Liver (tissue), 9 donors: ENCODE measurements around the gene OR8B12. TPM values are rescaled to one million over a fixed set of nuclear protein-coding genes. Genes with fewer than 3 reads are reported as not detected.

Experiments used
- DNase-seq: peaks from one replicate; pipeline ENCODE4 v3.0.0-alpha.2; 2017; ENCODE audit warnings: low spot score
- H3K27ac ChIP-seq, 2 donors: one replicate each; pipeline ENCODE4 v1.7.0; 2013; ENCODE audit warnings: inconsistent platforms in 2 of 2, low read length in 2 of 2, control low read depth in 1 of 2, low read depth in 1 of 2, mild to moderate bottlenecking in 1 of 2
- H3K27me3 ChIP-seq, 4 donors: one replicate each; pipeline versions ENCODE4 v1.6.1 to v1.7.0; 2013; ENCODE audit warnings: low read length in 3 of 4, inconsistent platforms in 1 of 4, mild to moderate bottlenecking in 1 of 4, moderate library complexity in 1 of 4; ENCODE audit not compliant: control insufficient read depth in 4 of 4, insufficient read depth in 4 of 4
- H3K36me3 ChIP-seq, 4 donors: one replicate each; pipeline versions ENCODE4 v1.6.1 to v1.7.0; 2013; ENCODE audit warnings: low read length in 3 of 4, mild to moderate bottlenecking in 3 of 4, low read depth in 1 of 4, moderate library complexity in 1 of 4; ENCODE audit not compliant: control insufficient read depth in 4 of 4, insufficient read depth in 3 of 4
- H3K4me1 ChIP-seq, 4 donors: one replicate each; pipeline versions ENCODE4 v1.6.1 to v1.7.0; 2013; ENCODE audit warnings: low read length in 3 of 4, mild to moderate bottlenecking in 3 of 4, moderate library complexity in 1 of 4; ENCODE audit not compliant: control insufficient read depth in 4 of 4, insufficient read depth in 4 of 4
- H3K4me3 ChIP-seq, 3 donors: one replicate each; pipeline versions ENCODE4 v1.6.1 to v1.7.0; 2013; ENCODE audit warnings: low read length in 3 of 3, control low read depth in 1 of 3, low read depth in 1 of 3, mild to moderate bottlenecking in 1 of 3
- H3K9ac ChIP-seq, 2 donors: one replicate each; pipeline ENCODE4 v1.7.0; 2013; ENCODE audit warnings: low read length in 2 of 2, mild to moderate bottlenecking in 2 of 2, moderate library complexity in 2 of 2, control low read depth in 1 of 2, low read depth in 1 of 2
- H3K9me3 ChIP-seq, 4 donors: one replicate each; pipeline versions ENCODE4 v1.6.1 to v1.7.0; 2013; ENCODE audit warnings: low read length in 3 of 4; ENCODE audit not compliant: control insufficient read depth in 4 of 4
- ATF3 ChIP-seq: IDR thresholded peaks from 2 replicates; pipeline ENCODE4 v1.6.1; 2016; ENCODE audit warnings: antibody characterized with exemption
- CTCF ChIP-seq: fragments of 150-350 bp; IDR thresholded peaks from 2 replicates; pipeline ENCODE4 v1.5.1; 2017; ENCODE audit warnings: improper control_type of control experiment, low read depth, low read length; ENCODE audit not compliant: missing input control
- EGR1 ChIP-seq, 2 donors: IDR thresholded peaks; 2 replicates each; pipeline ENCODE4 v1.6.1; 2016 to 2018; ENCODE audit warnings: antibody characterized with exemption in 2 of 2, low read depth in 2 of 2
- FOXA1 ChIP-seq: IDR thresholded peaks from 2 replicates; pipeline ENCODE4 v1.6.1; 2016; ENCODE audit warnings: antibody characterized with exemption
- FOXA2 ChIP-seq: IDR thresholded peaks from 2 replicates; pipeline ENCODE4 v1.6.1; 2016; ENCODE audit warnings: antibody characterized with exemption
- GABPA ChIP-seq, 2 donors: IDR thresholded peaks in 1 of 2; conservative IDR thresholded peaks in 1 of 2; 2 replicates each; pipeline ENCODE4 v1.6.1; 2016; ENCODE audit warnings: antibody characterized with exemption in 2 of 2, mild to moderate bottlenecking in 1 of 2, moderate library complexity in 1 of 2
- HNF4A ChIP-seq, 2 donors: conservative IDR thresholded peaks; 2 replicates each; pipeline ENCODE4 v1.6.1; 2016; ENCODE audit warnings: antibody characterized with exemption in 2 of 2, mild to moderate bottlenecking in 2 of 2
- HNF4G ChIP-seq: IDR thresholded peaks from 2 replicates; pipeline ENCODE4 v1.6.1; 2016; ENCODE audit warnings: antibody characterized with exemption
- JUND ChIP-seq, 2 donors: IDR thresholded peaks; 2 replicates each; pipeline ENCODE4 v1.6.1; 2016; ENCODE audit warnings: antibody characterized with exemption in 2 of 2
- MAX ChIP-seq: IDR thresholded peaks from 2 replicates; pipeline ENCODE4 v1.6.1; 2016; ENCODE audit warnings: antibody characterized with exemption
- NR2F2 ChIP-seq: IDR thresholded peaks from 2 replicates; pipeline ENCODE4 v1.6.1; 2016; ENCODE audit warnings: antibody characterized with exemption
- RAD21 ChIP-seq, 2 donors: IDR thresholded peaks; 2 replicates each; pipeline ENCODE4 v1.6.1; 2016; ENCODE audit warnings: antibody characterized with exemption in 2 of 2, mild to moderate bottlenecking in 2 of 2
- REST ChIP-seq: IDR thresholded peaks from 2 replicates; pipeline ENCODE4 v1.6.1; 2016; ENCODE audit warnings: antibody characterized with exemption, mild to moderate bottlenecking
- RXRA ChIP-seq, 2 donors: IDR thresholded peaks; 2 replicates each; pipeline ENCODE4 v1.6.1; 2017 to 2018; ENCODE audit warnings: antibody characterized with exemption in 2 of 2, mild to moderate bottlenecking in 1 of 2
- SP1 ChIP-seq: IDR thresholded peaks from 2 replicates; pipeline ENCODE4 v1.6.1; 2018; ENCODE audit warnings: antibody characterized with exemption, mild to moderate bottlenecking
- TAF1 ChIP-seq: conservative IDR thresholded peaks from 2 replicates; pipeline ENCODE4 v1.6.1; 2016; ENCODE audit warnings: antibody characterized with exemption, mild to moderate bottlenecking
- YY1 ChIP-seq: IDR thresholded peaks from 2 replicates; pipeline ENCODE4 v1.6.1; 2016; ENCODE audit warnings: antibody characterized with exemption, mild to moderate bottlenecking
- ZBTB33 ChIP-seq: IDR thresholded peaks from 2 replicates; pipeline ENCODE4 v1.6.1; 2016; ENCODE audit warnings: antibody characterized with exemption
- WGBS: extraction: QIAGEN DNeasy Blood & Tissue Kit; methylation state at CpG from one replicate; pipeline ENCODE4 v1.1.7; 2013; 5-methylcytosine and 5-hydroxymethylcytosine counted together
- polyA plus RNA-seq, 2 donors: library from polyadenylated mRNA; stranded (reverse) in 1 of 2; unstranded in 1 of 2; fragments of 200-250 nt in 1 of 2; fragments of >200 nt in 1 of 2; fragmentation: Nextera tagmentation in 1 of 2; extraction: Ambion mirVana in 1 of 2; gene quantifications; one replicate each; pipeline versions ENCODE4 v1.2.1 to v1.2.3, GENCODE V29; 2013 to 2015
- total RNA-seq, 2 donors: library from RNA; depleted of rRNA; stranded (reverse); fragments of >200 nt; gene quantifications; one replicate each; pipeline ENCODE4 v1.2.3, GENCODE V29; 2014
- donor health status: healthy.
- donor health status: healthy.
- donor health status: healthy.
- donor health status: healthy.
- donor health status: healthy.

OR8B12 gene
- total and polyA plus RNA-seq, 4 donors: not detected

GRCh38 chr11:124534051-124534450, 9.4 kb downstream of the OR8B12 start:
- Histone ChIP-seq H3K9ac (no peak overlapping the region), H3K9me3 (no peaks in the 10 kb centered on the region), H3K27me3 (peaks cover 0 to 4% (median 0%) of the 10 kb centered on the region in 4 donors), H3K4me3 (no peak overlapping the region), H3K4me1 (peaks cover 0 to 4% (median 0%) of the 10 kb centered on the region in 4 donors), H3K27ac (no peak overlapping the region), H3K36me3 (no peaks in the 10 kb centered on the region)
- WGBS: 90% methylated on average over 2 of the region's 2 CpGs
- DNase-seq: no peak
- no peak for TF ChIP-seq FOXA2
- no peak for TF ChIP-seq MAX
- no peak for TF ChIP-seq HNF4G
- no peak for TF ChIP-seq REST
- TF ChIP-seq JUND (IDR thresholded peaks at IDR 0.05): no peak
- no peak for TF ChIP-seq CTCF
- TF ChIP-seq SP1: no peak
- TF ChIP-seq RAD21 (IDR thresholded peaks at IDR 0.05): no peak
- no peak for TF ChIP-seq ATF3
- TF ChIP-seq EGR1 (IDR thresholded peaks at IDR 0.05; ENCODE audit: low read depth in 2 of 2): no peak
- no peak for TF ChIP-seq ZBTB33
- no peak for TF ChIP-seq TAF1
- no peak for TF ChIP-seq GABPA (IDR thresholded peaks at IDR 0.05 in 1 of 2, conservative IDR thresholded peaks at IDR 0.05 in 1 of 2)
- no peak for TF ChIP-seq FOXA1

- no peak for DNase-seq
- WGBS: 68% methylated on average over 2 of the region's 2 CpGs
- TF ChIP-seq RAD21 (IDR thresholded peaks at IDR 0.05) (no peak), HNF4G (no peak), FOXA2 (no peak), ATF3 (no peak), ZBTB33 (no peak), GABPA (IDR thresholded peaks at IDR 0.05 in 1 of 2, conservative IDR thresholded peaks at IDR 0.05 in 1 of 2) (no peak), FOXA1 (no peak), CTCF (no peak), YY1 (no peak), JUND (IDR thresholded peaks at IDR 0.05) (no peak), SP1 (no peak), TAF1 (no peak), NR2F2 (no peak), HNF4A (conservative IDR thresholded peaks at IDR 0.05) (no peak), RXRA (IDR thresholded peaks at IDR 0.05) (no peak), MAX (no peak)
Measured at GRCh38 chr11:124533626-124534025, 9.8 kb downstream of the OR8B12 start.

More at GRCh38 chr11:124533626-124534025, 9.8 kb downstream of the OR8B12 start:
- no peak overlapping the region for H3K9ac ChIP-seq
- H3K9me3 ChIP-seq: no peaks in the 10 kb centered on the region
- H3K36me3 ChIP-seq: no peaks in the 10 kb centered on the region
- H3K4me1 ChIP-seq: peaks cover 0 to 4% (median 0%) of the 10 kb centered on the region in 4 donors
- no peak overlapping the region for H3K4me3 ChIP-seq
- peaks cover 0 to 4% (median 0%) of the 10 kb centered on the region in 4 donors for H3K27me3 ChIP-seq
- H3K27ac ChIP-seq: no peak overlapping the region
